GM19468 (cell line): ENCODE results near the gene CLEC16A.

ENCODE experiments used
- ATAC-seq: cut with Tn5 transposase; IDR thresholded peaks from one replicate; pipeline ENCODE4 v1.9.1; 2021; ENCODE audit warnings: mild to moderate bottlenecking, moderate library complexity, moderate number of reproducible peaks; ENCODE audit not compliant: unreplicated experiment; ENCODE audit errors: extremely low read depth

CLEC16A gene

DNA sequence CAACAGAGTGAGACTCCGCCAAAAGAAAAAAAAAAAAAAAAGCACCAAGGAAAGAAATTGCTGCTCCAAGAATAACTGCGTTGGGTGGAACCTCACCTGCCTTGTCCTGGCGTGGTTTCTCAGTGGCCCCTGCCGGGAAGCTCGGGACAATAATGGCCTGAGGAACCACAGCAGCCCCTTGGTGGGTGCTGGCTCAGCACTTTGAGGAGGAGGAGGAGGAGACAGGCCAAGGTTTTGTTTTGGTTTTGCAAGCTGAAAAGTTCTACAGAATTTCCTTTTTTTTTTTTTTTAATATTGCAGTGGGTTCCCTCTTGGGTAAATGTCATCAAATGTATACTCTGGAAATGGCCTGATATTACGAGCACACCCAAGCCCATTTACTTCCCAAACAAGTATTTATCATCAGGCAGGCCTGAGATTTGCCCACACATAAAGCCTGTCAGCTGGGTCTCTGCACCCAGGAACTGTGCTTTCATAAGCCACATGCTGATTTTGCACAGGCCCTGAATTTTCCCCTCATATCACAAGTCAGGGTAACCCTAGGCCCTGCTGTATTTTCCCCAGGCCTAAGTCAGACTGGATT is 233.3 kb downstream of the CLEC16A start:
- ATAC-seq = no peak

DNA sequence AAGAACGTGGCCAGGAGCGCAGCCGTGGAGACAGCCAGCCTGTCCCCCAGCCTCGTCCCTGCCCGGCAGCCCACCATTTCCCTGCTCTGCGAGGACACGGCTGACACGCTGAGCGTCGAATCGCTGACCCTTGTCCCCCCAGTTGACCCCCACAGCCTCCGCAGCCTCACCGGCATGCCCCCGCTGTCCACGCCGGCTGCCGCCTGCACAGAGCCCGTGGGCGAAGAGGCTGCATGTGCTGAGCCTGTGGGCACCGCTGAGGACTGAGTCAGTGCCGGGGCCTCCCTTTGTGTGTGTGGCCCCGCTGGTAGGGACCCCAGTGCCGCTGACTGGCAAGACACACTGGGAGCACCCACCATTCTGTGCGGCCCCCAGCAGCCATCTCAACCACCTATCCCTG is 234.1 kb downstream of the CLEC16A start:
- no peak for ATAC-seq

DNA sequence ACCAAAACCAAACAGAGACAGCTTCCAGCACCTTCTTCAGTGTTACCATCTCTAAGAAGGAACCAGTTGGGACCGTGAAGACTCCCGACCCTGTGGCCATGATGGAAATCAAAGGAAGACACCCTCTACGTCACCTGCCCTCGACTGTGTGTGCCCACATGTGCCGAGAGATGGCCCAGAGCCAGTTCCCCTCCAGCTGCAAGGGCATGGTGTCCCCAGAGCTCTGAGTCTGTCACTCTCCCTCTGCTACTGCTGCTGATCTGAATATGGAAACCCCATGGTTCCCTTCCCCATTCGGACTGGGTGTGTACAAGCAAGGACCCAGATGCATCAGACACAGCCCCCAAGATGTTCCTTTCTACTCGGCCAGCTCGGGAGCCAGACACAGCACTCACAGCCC is 235.2 kb downstream of the CLEC16A start:
- ATAC-seq = no peak

DNA sequence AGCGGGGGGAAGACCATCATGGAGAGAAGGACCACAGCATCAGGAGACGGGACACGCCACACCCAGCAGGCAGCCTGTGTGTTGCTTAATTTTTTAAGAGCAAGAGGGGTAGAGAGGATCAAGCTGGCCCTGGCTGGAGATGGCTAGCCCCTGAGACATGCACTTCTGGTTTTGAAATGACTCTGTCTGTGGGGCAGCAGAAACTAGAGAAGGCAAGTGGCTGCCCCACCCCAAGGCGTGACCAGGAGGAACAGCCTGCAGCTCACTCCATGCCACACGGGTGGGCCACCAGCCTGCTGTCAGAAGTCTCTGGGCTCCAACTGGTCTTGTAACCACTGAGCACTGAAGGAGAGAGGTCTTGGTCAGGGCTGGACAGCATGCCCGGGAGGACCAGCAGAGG is 236.1 kb downstream of the CLEC16A start:
- no peak for ATAC-seq

DNA sequence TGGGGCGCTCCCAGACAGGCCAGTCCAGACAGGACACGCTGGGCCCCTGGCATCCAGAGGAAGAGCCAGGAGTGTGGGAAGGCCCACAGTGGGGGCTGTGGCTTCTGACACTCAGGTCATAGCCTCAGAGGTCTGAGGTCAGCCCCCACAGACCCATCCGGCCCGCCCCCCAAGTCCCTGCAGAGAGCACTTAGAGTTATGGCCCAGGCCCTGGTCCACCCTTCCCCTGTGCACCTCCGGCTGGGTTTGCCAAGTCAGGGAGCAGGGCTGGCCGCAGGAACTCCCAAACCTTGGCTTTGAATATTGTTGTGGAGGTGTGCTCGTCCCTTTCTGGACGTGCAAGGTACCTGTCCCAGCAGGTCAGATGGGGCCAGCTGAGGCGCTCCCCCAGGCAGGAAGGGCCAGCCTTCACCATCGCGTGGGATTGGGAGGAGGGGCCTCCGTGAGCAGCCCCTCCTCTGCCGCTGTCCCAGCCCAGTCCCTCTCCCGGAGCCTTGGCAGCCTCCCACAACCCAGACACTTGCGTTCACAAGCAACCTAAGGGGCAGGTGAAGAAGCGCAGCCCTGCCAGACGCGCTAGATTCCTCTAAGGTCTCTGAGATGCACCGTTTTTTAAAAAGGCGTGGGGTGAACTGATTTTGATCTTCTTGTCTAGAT is 237.0 kb downstream of the CLEC16A start:
- ATAC-seq = no peak

DNA sequence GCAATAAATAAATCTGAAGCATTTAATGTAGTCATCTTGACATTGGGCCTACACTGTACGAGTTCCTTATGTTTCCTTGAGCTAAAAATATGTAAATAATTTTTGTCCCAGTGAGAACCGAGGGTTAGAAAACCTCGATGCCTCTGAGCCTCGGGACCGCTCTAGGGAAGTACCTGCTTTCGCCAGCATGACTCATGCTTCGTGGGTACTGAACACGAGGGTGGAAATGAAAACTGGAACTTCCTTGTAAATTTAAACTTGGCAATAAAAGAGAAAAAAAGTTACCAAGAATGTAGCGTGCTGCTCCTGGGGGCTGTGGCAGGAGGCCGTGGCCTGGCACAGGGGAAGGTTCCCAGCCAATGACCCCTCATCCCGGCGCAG is 237.5 kb downstream of the CLEC16A start:
- ATAC-seq = no peak

DNA sequence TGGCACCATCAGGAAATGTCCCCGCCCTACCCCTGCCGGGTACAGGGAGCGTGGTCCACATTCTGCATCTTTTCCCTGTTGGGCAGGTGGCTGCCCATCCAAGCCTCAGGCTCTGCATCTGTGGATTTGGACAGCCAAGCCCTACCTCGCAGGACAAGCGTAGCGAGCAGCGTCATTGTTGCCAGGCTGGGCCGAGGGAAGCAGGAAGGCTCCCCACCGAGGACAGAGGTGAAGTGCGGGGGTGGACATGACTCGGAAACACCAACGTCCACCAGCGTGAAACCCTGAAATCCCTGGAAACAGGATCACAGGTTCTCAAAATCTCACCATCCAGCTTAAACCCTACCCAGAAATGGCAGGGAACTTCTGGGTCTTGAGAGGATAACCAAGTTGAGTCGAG is 238.0 kb downstream of the CLEC16A start:
- no peak for ATAC-seq

DNA sequence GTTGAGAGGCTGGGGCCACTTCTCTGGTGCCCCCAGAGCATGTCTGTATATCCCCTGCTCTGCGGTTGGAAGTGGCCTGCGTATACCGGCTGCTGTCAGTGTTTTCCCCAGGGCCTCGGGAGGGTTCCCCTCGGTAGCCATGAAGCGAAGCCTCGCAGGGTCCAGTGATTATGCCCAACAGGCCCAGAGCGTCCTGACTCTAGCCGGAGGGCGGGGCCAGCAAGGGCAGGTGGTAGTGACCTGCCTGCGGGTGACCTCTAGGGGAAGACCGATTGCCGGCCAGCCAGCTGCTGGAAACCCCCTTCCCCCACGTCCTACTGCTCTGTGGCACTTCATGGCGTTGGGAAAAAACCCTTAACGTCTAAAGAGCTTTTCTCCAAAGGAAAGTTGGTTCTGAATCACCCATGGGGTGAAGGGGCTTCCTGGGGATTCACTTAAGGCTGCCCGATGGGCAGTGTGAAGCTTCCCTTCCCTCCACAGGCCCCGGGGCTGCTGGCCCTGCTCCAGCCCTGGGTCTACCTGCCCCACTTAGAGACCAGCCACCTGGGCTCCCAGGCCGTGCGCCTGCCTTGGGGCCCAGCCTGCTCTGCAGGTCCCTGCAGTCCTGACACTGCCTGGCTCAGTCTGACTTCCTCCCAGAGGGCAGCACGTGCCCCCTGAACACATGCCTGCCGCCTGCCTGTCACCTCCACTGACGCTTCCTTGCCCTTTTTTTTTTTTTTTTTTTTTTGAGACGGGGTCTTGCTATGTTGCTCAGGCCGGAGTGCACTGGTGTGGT is 238.9 kb downstream of the CLEC16A start:
- no peak for ATAC-seq

DNA sequence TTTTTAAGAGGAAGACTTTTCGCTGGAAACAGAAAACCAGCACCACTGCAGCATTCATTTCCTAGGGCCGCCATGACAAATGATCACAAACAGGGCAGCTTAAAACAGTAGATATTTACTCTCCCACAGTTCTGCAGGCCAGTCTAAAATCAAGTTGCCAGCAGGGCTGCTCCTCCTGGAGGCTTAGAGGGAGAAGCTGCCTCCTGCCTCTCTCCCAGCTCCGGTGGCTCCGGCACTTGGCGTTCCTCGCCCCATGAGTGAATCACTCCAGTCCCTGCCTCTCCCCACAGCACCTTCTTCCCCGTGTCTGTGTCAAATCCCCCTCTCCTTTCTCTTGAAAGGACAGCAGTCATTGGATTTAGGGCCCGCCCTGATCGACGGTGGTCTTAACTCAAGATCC is 239.6 kb downstream of the CLEC16A start:
- ATAC-seq = no peak

DNA sequence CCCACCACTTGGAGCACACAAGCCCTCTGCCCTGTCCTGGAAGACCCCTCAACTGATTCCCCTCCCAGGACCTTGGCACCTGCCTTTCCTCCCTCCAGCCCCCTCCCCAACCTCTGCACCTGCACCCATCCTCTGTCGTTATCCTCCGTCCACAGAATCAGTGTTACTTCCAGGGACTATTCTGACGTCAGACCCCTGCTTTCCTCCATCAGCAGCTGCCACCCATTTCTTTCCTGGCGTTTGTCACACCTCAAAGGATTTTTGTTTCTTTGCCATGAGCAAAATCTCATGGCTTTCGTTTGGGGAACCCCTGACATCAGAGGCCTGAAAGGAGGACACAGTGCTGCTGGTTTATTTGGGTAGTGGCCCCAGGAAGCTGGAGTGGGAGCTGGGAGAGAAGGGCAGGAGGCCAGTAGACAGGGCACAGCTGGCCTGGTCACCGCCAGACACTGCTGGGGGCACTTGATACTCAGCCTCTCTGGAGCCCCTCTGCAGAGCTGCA is 243.2 kb downstream of the CLEC16A start:
- ATAC-seq = no peak

DNA sequence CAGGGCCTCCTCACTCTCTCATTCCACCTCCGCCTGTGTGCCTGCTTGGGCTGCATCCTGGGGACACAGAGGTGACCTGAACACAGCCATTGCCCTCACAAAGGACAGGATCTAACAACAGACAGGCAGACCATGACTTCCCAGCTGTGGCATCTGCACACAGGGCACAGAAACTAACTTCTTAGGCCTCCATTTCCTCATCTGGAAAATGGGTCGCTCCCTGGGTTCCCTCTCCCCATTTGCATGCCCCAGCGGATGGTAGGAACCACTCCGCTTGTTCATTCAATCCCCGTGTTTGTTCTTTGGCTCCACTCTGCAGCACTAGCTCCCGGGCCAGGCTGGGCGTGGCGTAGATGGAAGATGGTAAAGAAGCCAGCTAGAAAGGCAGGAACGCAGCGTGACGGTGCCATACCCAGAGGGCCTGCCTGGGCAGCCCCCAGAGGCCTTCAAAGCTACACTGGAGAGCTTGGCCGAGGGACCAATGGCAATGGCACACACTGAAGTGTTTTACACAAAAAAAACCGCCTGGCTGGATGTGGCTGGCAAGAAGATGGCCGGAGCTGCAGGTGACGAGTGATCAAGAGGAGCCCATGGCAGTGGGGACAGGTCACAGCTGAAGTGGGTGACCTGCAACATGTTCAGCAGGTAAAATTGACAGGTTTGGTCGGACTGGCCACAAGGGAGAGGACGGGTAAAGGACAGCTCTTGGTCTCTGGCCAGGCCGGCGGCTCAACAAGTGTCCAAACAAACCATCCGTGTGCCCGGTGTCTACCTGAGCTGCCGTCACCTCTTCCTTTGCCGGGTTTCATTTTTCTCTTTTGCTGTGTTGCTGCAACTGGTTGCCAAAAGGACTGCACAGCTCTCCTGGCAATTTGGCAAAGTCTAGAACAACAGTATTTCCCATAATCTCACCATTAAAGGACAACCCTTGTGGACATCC is 244.7 kb downstream of the CLEC16A start:
- ATAC-seq = no peak

DNA sequence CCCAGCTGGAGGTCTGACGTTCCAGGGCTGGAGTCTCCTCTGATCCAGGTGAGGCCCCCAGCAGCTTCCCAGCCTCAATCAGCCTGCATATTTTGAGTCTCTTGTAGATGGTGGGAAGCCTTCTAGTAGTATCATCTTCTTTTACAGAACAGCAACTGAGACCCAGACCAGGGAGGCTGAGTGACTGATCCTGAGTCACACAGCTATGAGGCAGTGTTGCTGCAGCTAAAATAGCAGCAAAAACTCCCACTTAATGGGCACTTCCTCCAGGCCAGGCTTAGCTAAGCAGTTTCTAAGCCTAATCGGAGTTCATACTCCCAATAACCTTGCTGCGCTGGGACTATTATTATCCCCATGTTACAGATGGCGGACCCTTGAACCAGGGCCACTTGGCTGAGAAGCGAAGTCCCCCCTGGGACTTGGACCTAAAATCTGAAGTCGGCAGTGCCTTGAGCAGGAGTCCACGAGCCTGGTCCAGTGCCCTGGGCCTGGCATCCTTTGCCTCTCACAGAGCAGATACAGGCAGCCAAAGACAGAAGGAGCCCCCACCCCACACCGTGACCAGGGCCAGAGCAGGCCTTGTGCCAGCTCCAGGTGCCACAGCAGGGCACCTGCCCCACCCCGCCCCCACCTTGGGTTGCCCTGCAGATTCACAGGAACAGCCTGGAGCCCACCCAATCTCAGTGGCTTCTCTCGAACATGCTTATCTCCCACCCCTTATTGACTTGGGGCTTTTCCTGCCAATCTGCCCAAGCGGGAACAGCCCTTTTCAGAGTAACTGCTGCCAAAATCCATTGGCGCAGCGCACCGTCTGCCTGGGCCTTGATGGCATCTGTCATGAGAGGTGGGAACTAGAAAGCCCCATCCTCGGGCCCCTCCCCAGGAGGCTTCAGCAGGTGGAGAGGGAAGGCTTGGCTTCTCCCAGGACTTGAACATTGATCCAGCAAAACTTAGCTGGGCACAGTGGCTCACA is 246.5 kb downstream of the CLEC16A start:
- no peak for ATAC-seq

DNA sequence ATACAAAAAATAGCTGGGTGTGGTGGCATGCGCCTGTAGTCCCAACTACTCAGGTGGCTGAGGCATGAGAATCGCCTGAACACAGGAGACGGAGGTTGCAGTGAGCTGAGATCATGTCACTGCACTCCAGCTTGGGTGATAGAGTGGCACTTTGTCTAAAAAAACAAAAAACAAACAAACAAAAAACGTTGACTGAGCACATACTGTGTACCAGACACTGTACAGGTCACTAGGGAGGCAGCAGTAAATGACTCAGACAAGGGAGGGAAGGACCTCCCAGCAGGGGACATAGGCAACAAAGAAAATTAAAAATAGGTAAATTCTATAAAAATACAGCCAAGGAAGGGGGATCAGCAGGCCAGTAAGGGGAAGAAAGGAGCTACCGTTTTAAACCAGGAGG is 247.3 kb downstream of the CLEC16A start:
- ATAC-seq = no peak

DNA sequence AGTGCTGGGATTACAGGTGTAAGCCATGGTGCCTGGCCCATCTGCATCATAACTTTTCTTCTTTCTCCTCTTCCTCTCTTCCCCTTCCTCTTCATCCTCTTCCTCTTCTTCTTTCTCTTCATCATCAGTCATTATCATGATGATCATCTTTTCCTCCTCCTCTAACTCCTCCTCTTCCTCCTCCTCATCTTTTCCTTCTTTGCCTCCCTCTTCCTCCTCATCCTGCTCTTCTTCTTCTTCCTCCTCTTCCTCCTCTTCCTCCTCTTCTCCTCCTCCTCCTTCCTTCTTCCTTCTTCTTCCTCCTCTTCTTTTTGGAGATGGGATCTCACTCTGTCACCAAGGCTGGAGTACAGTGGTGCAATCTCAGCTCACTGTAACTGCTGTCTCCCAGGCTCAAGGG is 249.1 kb downstream of the CLEC16A start:
- no peak for ATAC-seq

DNA sequence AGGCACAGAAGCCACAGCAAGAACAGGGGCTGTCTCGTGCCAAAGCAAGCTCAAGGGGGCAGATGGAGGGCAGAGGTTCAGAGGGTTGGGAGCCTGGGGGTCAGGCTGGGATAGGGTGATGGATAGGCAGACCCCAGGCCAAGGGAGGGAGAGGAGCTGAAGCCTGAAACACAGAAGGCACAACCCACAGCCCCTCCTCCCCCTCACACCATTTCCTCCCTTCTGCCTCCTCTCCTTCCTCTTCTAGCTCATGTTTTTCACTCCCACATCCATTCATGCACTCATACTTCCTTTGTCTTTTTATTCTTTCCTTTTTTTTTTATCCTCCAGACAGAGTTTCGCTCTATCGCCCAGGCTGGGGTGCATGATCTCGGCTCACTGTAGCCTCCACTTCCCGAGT is 250.5 kb downstream of the CLEC16A start:
- no peak for ATAC-seq

DNA sequence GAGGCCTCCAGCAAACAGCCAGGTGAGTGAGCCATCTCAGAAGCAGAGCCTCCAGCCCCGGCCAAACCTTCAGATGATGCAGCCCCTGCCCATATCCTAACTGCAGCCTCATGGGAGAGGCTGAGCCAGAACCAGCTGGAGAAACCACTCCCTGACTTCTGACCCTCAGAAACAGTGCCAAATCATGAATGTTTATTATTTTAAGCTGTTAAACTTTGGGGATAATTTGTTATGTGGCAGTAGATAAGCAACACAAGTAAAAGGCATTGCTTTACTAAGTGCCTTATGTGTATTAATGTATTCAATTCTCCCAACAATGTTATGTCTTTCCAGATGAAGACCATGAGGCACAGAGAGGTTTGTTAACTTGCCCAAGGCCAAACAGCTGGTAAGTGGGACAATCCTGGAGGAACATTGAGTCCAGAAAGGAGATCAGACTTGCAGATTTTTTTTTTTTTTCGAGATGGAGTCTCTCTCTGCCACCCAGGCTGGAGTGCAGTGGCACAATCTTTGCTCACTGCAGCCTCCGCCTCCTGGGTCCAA is 252.0 kb downstream of the CLEC16A start:
- no peak for ATAC-seq

DNA sequence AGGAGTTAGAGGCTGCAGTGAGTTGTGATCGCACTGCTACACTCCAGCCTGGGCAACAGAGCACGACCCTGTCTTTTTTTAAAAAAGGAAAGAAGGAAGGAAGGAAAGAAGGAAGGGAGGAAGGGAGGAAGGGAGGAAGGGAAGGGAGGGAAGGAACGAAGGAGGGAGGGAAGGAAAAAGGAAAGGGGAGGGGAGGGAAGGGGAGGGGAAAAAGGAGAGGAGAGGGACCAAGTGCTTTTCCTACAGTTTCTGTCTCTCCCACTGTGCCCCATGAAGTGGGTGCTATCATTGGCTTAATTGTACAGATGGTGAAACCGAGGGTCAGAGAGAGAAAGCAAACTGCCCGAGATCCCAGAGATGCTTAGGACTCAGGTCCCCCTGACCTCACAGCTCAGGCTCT is 254.0 kb downstream of the CLEC16A start:
- no peak for ATAC-seq

DNA sequence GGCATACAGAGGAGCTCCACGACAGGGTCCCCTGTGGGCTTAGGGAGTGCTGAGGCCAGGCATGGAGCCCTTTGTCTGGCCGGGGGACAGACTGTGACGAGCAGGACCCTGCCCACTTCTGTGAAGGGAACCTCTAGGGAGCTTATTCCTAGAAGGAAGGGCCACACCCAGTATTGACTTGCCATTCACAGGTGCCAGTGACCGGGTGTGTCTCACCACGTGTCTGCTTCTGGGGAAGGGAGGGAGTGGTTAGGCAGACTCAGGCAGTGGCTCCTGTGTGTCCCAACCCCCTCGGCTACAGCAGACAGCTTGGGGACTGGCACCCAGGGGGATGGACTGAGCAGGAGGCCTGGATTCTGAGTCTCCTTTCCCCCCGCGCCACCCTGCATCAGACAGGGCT is 254.5 kb downstream of the CLEC16A start:
- no peak for ATAC-seq

DNA sequence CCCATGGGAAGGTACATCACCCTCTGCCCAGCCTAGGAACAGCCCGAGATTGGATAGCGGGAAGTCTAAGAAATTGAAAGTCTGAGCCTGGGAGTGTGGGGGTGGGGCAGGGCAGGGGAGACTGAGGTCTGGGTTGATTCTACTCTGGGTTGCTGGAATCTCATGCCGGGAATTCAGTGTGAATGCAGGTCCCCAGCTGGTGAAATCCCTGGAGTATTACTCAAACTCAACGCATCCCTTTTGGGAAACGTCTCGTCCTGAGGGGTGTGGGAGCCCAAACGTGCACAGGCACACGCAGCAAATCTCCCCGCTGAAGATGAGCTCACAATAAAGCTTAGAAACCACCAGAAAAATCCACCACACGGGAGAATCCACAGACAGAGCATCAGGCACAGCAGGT is 256.2 kb downstream of the CLEC16A start:
- no peak for ATAC-seq
